HEK293 (cell line): ENCODE results near the gene UBE2D1.

Experiments used
- CTCF ChIA-PET: fragments of 350-600 bp; formaldehyde crosslinking; extraction: SDS; loops from one replicate; lab custom pipeline; 2021; ENCODE audit warnings: antibody characterized with exemption; lab: Yijun Ruan, JAX
- POLR2A ChIA-PET: fragments of 300-600 bp; formaldehyde crosslinking; extraction: SDS; loops from one replicate; lab custom pipeline; 2020; ENCODE audit warnings: antibody characterized with exemption, inconsistent platforms; lab: Yijun Ruan, JAX
- H3K27ac ChIP-seq: fragments of 200-500 bp; sonication (Bioruptor generic); 2 replicates; pipeline ENCODE4 v1.5.1; 2014; ENCODE audit warnings: low read depth, low read length, control low read depth, inconsistent platforms; ENCODE audit errors: extremely low read depth
- H3K36me3 ChIP-seq, 2 experiments: fragments of 200-500 bp in 1 of 2; sonication (Bioruptor generic) in 1 of 2; 1 replicate in 1 of 2; 2 replicates in 1 of 2; pipeline ENCODE4 v1.5.1; 2014 to 2017; ENCODE audit warnings: inconsistent platforms in 2 of 2, low read length in 2 of 2; ENCODE audit not compliant: control insufficient read depth in 2 of 2, insufficient read depth in 1 of 2
- H3K4me1 ChIP-seq: fragments of 200-500 bp; sonication (Bioruptor generic); 2 replicates; pipeline ENCODE4 v1.5.1; 2014; ENCODE audit warnings: mild to moderate bottlenecking, low read length, inconsistent platforms; ENCODE audit not compliant: control insufficient read depth, insufficient read depth
- H3K4me3 ChIP-seq: 2 replicates; pipeline ENCODE4 v1.5.1; 2011; ENCODE audit warnings: low read depth, mild to moderate bottlenecking, control low read depth, low read length, moderate library complexity
- H3K9me3 ChIP-seq: fragments of 200-500 bp; sonication (Bioruptor generic); 2 replicates; pipeline ENCODE4 v1.5.1; 2014; ENCODE audit warnings: low read depth, low read length, inconsistent platforms; ENCODE audit not compliant: control insufficient read depth, insufficient read depth
- BCL11A ChIP-seq: fragments of 450-650 bp; formaldehyde crosslinking; IDR thresholded peaks from 2 replicates; pipeline ENCODE4 v1.5.1; 2016; ENCODE audit warnings: low read depth, missing biosample characterization, missing genetic modification characterization
- EGR2 ChIP-seq: fragments of 450-650 bp; formaldehyde crosslinking; IDR thresholded peaks from 2 replicates; pipeline ENCODE4 v1.5.1; 2016; ENCODE audit warnings: low read depth, missing biosample characterization, missing genetic modification characterization
- KLF10 ChIP-seq: fragments of 450-650 bp; IDR thresholded peaks from 2 replicates; pipeline ENCODE4 v1.5.1; 2018; ENCODE audit warnings: missing biosample characterization, mild to moderate bottlenecking, missing genetic modification characterization
- OVOL3 ChIP-seq: fragments of 450-650 bp; formaldehyde crosslinking; IDR thresholded peaks from 2 replicates; pipeline ENCODE4 v1.5.1; 2016; ENCODE audit warnings: missing biosample characterization, missing genetic modification characterization
- PRDM1 ChIP-seq: fragments of 450-650 bp; formaldehyde crosslinking; IDR thresholded peaks from 2 replicates; pipeline ENCODE4; 2016; ENCODE audit warnings: missing biosample characterization, missing genetic modification characterization
- RBAK ChIP-seq: fragments of 450-650 bp; formaldehyde crosslinking; IDR thresholded peaks from 2 replicates; pipeline ENCODE4 v1.5.1; 2016; ENCODE audit warnings: missing biosample characterization, missing genetic modification characterization
- YY2 ChIP-seq: fragments of 450-650 bp; formaldehyde crosslinking; IDR thresholded peaks from 2 replicates; pipeline ENCODE4 v1.5.1; 2016; ENCODE audit warnings: missing biosample characterization, missing genetic modification characterization
- ZBTB21 ChIP-seq: fragments of 450-650 bp; formaldehyde crosslinking; IDR thresholded peaks from 2 replicates; pipeline ENCODE4 v1.5.1; 2017; ENCODE audit warnings: missing biosample characterization, missing genetic modification characterization
- ZBTB48 ChIP-seq: fragments of 450-650 bp; formaldehyde crosslinking; IDR thresholded peaks from 2 replicates; pipeline ENCODE4 v1.5.1; 2016; ENCODE audit warnings: missing biosample characterization, missing genetic modification characterization
- ZNF10 ChIP-seq: fragments of 450-650 bp; formaldehyde crosslinking; IDR thresholded peaks from 2 replicates; pipeline ENCODE4 v1.5.1; 2017; ENCODE audit warnings: missing biosample characterization, missing genetic modification characterization
- ZNF19 ChIP-seq: fragments of 450-650 bp; formaldehyde crosslinking; IDR thresholded peaks from 2 replicates; pipeline ENCODE4; 2016; ENCODE audit warnings: missing biosample characterization, missing genetic modification characterization, low read depth
- ZNF311 ChIP-seq: fragments of 450-650 bp; formaldehyde crosslinking; IDR thresholded peaks from 2 replicates; pipeline ENCODE4 v1.5.1; 2017; ENCODE audit warnings: missing biosample characterization, missing genetic modification characterization, borderline replicate concordance
- ZNF350 ChIP-seq: fragments of 450-650 bp; formaldehyde crosslinking; IDR thresholded peaks from 2 replicates; pipeline ENCODE4 v1.5.0; 2017; ENCODE audit warnings: missing biosample characterization, mild to moderate bottlenecking, missing genetic modification characterization
- ZNF555 ChIP-seq: fragments of 450-650 bp; formaldehyde crosslinking; conservative IDR thresholded peaks from 2 replicates; pipeline ENCODE4 v1.5.1; 2017; ENCODE audit warnings: missing biosample characterization, mild to moderate bottlenecking, missing genetic modification characterization, inconsistent platforms
- ZNF654 ChIP-seq: fragments of 450-650 bp; formaldehyde crosslinking; IDR thresholded peaks from 2 replicates; pipeline ENCODE4 v1.5.1; 2016; ENCODE audit warnings: low read depth, missing biosample characterization, missing genetic modification characterization
- ZNF791 ChIP-seq: fragments of 450-650 bp; formaldehyde crosslinking; IDR thresholded peaks from 2 replicates; pipeline ENCODE4 v1.5.1; 2016; ENCODE audit warnings: missing biosample characterization, missing genetic modification characterization
- TF ChIP-seq, protein P1 (sequence below): fragments of 450-650 bp; formaldehyde crosslinking; IDR thresholded peaks from 2 replicates; pipeline ENCODE4 v1.5.1; 2016; ENCODE audit warnings: missing biosample characterization, missing genetic modification characterization
- TF ChIP-seq, protein P2 (sequence below): fragments of 450-650 bp; formaldehyde crosslinking; IDR thresholded peaks from 2 replicates; pipeline ENCODE4 v1.5.1; 2016; ENCODE audit warnings: missing biosample characterization, missing genetic modification characterization
- TF ChIP-seq, protein P3 (sequence below): fragments of 450-650 bp; formaldehyde crosslinking; conservative IDR thresholded peaks from 2 replicates; pipeline ENCODE4 v1.5.1; 2016; ENCODE audit warnings: low read depth, missing biosample characterization, missing genetic modification characterization
- TF ChIP-seq, protein P4 (sequence below): fragments of 450-650 bp; formaldehyde crosslinking; IDR thresholded peaks from 2 replicates; pipeline ENCODE4 v1.5.1; 2016; ENCODE audit warnings: missing biosample characterization, missing genetic modification characterization
- TF ChIP-seq, protein P5 (sequence below): fragments of 450-650 bp; formaldehyde crosslinking; IDR thresholded peaks from 2 replicates; pipeline ENCODE4 v1.5.1; 2017; ENCODE audit warnings: missing biosample characterization, missing genetic modification characterization
- TF ChIP-seq, protein P6 (sequence below): fragments of 450-650 bp; formaldehyde crosslinking; IDR thresholded peaks from 2 replicates; pipeline ENCODE4 v1.5.1; 2016; ENCODE audit warnings: missing biosample characterization, missing genetic modification characterization
- TF ChIP-seq, protein P7 (sequence below): fragments of 450-650 bp; formaldehyde crosslinking; IDR thresholded peaks from 2 replicates; pipeline ENCODE4 v1.5.1; 2016; ENCODE audit warnings: missing biosample characterization, missing genetic modification characterization, low read depth

UBE2D1 gene

DNA sequence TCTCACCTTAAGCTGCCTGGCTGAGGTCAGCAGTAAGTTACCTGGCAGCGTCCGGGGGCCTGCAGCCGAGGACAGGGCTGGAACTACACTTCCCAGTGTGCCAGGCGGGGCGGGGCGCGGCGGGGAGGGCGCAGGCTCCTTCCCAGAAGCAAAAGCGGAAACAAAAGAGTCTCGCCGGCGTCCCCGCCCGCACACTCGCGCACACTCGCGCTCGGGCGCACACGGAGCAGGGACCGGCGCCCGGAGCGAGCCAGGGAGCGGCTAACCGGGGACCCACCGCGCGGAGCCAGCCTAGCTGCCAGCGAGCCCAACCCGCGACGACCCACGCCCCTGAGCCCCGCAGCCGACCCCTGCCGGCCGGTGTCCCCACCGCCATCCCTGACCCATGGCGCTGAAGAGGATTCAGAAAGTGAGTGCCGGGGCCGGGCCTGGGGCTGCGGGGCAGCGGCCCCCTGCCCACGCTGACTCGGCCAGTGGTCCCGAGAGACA is at the start of gene UBE2D1:
TSS of gene UBE2D1 (plus strand) at position 190 of the 489 bp plus-strand sequence. CDS start at position 386, 196 bp downstream.
- Histone ChIP-seq H3K9me3 (no peaks in the 10 kb centered on the region), H3K27ac (peak within 1 kb of the TSS; percentile 65; the same call in 1 of the 2 replicates), H3K4me3 (peak within 1 kb of the TSS; percentile 85), H3K36me3 (no peaks in the 10 kb centered on the region), H3K4me1 (no peaks in the 10 kb centered on the region)
- POLR2A ChIA-PET: interaction anchor here (0.6 to 2.1 kb wide), 9 partner anchors 9 to 1028 kb away, joined by 3 to 13 read pairs (median 6); partner anchors contain the start of genes CISD1, FAM13C, IPMK and TFAM
- CTCF ChIA-PET: interaction anchor here (1.1 to 1.6 kb wide), 4 partner anchors 35 to 306 kb away, joined by 3 to 6 read pairs (median 4); no protein-coding TSS in a partner anchor
- TF ChIP-seq EGR2 (tag by site-specific recombination): peak; percentile 39; the same call in 1 of the 2 replicates
- no peak for TF ChIP-seq YY2 (tag by site-specific recombination)
- TF ChIP-seq BCL11A: no peak
- TF ChIP-seq ZNF791 (tag by site-specific recombination): no peak
- TF ChIP-seq PRDM1 (tag by site-specific recombination): no peak
- TF ChIP-seq, protein P1, sequence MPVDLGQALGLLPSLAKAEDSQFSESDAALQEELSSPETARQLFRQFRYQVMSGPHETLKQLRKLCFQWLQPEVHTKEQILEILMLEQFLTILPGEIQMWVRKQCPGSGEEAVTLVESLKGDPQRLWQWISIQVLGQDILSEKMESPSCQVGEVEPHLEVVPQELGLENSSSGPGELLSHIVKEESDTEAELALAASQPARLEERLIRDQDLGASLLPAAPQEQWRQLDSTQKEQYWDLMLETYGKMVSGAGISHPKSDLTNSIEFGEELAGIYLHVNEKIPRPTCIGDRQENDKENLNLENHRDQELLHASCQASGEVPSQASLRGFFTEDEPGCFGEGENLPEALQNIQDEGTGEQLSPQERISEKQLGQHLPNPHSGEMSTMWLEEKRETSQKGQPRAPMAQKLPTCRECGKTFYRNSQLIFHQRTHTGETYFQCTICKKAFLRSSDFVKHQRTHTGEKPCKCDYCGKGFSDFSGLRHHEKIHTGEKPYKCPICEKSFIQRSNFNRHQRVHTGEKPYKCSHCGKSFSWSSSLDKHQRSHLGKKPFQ (tag by site-specific recombination): no peak; the same call in 1 of the 2 replicates
- TF ChIP-seq, protein P2, sequence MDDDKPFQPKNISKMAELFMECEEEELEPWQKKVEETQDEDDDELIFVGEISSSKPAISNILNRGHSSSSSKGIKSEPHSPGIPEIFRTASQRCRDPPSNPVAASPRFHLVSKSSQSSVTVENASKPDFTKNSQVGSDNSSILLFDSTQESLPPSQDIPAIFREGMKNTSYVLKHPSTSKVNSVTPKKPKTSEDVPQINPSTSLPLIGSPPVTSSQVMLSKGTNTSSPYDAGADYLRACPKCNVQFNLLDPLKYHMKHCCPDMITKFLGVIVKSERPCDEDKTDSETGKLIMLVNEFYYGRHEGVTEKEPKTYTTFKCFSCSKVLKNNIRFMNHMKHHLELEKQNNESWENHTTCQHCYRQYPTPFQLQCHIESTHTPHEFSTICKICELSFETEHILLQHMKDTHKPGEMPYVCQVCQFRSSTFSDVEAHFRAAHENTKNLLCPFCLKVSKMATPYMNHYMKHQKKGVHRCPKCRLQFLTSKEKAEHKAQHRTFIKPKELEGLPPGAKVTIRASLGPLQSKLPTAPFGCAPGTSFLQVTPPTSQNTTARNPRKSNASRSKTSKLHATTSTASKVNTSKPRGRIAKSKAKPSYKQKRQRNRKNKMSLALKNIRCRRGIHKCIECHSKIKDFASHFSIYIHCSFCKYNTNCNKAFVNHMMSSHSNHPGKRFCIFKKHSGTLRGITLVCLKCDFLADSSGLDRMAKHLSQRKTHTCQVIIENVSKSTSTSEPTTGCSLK: no peak
- TF ChIP-seq, protein P3, sequence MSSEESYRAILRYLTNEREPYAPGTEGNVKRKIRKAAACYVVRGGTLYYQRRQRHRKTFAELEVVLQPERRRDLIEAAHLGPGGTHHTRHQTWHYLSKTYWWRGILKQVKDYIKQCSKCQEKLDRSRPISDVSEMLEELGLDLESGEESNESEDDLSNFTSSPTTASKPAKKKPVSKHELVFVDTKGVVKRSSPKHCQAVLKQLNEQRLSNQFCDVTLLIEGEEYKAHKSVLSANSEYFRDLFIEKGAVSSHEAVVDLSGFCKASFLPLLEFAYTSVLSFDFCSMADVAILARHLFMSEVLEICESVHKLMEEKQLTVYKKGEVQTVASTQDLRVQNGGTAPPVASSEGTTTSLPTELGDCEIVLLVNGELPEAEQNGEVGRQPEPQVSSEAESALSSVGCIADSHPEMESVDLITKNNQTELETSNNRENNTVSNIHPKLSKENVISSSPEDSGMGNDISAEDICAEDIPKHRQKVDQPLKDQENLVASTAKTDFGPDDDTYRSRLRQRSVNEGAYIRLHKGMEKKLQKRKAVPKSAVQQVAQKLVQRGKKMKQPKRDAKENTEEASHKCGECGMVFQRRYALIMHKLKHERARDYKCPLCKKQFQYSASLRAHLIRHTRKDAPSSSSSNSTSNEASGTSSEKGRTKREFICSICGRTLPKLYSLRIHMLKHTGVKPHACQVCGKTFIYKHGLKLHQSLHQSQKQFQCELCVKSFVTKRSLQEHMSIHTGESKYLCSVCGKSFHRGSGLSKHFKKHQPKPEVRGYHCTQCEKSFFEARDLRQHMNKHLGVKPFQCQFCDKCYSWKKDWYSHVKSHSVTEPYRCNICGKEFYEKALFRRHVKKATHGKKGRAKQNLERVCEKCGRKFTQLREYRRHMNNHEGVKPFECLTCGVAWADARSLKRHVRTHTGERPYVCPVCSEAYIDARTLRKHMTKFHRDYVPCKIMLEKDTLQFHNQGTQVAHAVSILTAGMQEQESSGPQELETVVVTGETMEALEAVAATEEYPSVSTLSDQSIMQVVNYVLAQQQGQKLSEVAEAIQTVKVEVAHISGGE (tag by site-specific recombination): peak; percentile 79
- TF ChIP-seq ZNF19 (tag by site-specific recombination): no peak
- TF ChIP-seq OVOL3 (tag by site-specific recombination): no peak
- peak; percentile 80 for TF ChIP-seq ZBTB48 (tag by site-specific recombination)
- TF ChIP-seq ZNF555 (tag by site-specific recombination): no peak
- no peak for TF ChIP-seq ZNF350 (tag by site-specific recombination)
- TF ChIP-seq, protein P4, sequence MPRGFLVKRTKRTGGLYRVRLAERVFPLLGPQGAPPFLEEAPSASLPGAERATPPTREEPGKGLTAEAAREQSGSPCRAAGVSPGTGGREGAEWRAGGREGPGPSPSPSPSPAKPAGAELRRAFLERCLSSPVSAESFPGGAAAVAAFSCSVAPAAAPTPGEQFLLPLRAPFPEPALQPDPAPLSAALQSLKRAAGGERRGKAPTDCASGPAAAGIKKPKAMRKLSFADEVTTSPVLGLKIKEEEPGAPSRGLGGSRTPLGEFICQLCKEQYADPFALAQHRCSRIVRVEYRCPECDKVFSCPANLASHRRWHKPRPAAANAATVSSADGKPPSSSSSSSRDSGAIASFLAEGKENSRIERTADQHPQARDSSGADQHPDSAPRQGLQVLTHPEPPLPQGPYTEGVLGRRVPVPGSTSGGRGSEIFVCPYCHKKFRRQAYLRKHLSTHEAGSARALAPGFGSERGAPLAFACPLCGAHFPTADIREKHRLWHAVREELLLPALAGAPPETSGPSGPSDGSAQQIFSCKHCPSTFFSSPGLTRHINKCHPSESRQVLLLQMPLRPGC (tag by site-specific recombination): no peak
- TF ChIP-seq RBAK (tag by site-specific recombination): no peak
- no peak for TF ChIP-seq ZNF10 (tag by site-specific recombination)
- no peak for TF ChIP-seq ZNF654 (tag by site-specific recombination)
- TF ChIP-seq, protein P5, sequence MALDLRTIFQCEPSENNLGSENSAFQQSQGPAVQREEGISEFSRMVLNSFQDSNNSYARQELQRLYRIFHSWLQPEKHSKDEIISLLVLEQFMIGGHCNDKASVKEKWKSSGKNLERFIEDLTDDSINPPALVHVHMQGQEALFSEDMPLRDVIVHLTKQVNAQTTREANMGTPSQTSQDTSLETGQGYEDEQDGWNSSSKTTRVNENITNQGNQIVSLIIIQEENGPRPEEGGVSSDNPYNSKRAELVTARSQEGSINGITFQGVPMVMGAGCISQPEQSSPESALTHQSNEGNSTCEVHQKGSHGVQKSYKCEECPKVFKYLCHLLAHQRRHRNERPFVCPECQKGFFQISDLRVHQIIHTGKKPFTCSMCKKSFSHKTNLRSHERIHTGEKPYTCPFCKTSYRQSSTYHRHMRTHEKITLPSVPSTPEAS (tag by site-specific recombination): peak; percentile 6; the same call in 1 of the 2 replicates
- no peak for TF ChIP-seq ZBTB21
- TF ChIP-seq, protein P6, sequence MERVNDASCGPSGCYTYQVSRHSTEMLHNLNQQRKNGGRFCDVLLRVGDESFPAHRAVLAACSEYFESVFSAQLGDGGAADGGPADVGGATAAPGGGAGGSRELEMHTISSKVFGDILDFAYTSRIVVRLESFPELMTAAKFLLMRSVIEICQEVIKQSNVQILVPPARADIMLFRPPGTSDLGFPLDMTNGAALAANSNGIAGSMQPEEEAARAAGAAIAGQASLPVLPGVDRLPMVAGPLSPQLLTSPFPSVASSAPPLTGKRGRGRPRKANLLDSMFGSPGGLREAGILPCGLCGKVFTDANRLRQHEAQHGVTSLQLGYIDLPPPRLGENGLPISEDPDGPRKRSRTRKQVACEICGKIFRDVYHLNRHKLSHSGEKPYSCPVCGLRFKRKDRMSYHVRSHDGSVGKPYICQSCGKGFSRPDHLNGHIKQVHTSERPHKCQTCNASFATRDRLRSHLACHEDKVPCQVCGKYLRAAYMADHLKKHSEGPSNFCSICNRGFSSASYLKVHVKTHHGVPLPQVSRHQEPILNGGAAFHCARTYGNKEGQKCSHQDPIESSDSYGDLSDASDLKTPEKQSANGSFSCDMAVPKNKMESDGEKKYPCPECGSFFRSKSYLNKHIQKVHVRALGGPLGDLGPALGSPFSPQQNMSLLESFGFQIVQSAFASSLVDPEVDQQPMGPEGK (tag by site-specific recombination): peak; percentile 41
- TF ChIP-seq KLF10 (tag by site-specific recombination): no peak; the same call in 1 of the 2 replicates
- TF ChIP-seq ZNF311: no peak
- TF ChIP-seq, protein P7, sequence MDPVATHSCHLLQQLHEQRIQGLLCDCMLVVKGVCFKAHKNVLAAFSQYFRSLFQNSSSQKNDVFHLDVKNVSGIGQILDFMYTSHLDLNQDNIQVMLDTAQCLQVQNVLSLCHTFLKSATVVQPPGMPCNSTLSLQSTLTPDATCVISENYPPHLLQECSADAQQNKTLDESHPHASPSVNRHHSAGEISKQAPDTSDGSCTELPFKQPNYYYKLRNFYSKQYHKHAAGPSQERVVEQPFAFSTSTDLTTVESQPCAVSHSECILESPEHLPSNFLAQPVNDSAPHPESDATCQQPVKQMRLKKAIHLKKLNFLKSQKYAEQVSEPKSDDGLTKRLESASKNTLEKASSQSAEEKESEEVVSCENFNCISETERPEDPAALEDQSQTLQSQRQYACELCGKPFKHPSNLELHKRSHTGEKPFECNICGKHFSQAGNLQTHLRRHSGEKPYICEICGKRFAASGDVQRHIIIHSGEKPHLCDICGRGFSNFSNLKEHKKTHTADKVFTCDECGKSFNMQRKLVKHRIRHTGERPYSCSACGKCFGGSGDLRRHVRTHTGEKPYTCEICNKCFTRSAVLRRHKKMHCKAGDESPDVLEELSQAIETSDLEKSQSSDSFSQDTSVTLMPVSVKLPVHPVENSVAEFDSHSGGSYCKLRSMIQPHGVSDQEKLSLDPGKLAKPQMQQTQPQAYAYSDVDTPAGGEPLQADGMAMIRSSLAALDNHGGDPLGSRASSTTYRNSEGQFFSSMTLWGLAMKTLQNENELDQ: no peak
